ENCODE data around the gene TMEM59L.

The TMEM59L gene

GRCh38 chr19:18658366-18658855, 45.7 kb downstream of the TMEM59L start:
- DNase-seq (ENCODE audit: low spot score), result no peak

GRCh38 chr19:18659281-18660050, 46.8 kb downstream of the TMEM59L start:
- DNase-seq (ENCODE audit: low spot score), result no peak

GRCh38 chr19:18660051-18660910, 47.6 kb downstream of the TMEM59L start:
- DNase-seq (ENCODE audit: low spot score), result no peak

GRCh38 chr19:18660939-18661670, 48.4 kb downstream of the TMEM59L start:
- no peak for DNase-seq (ENCODE audit: low spot score)

GRCh38 chr19:18662972-18663732, 50.5 kb downstream of the TMEM59L start:
- no peak for DNase-seq (ENCODE audit: low spot score)

- no peak for DNase-seq (ENCODE audit: low spot score)
These were observed 51.4 kb downstream of the TMEM59L start for GRCh38 chr19:18663940-18664530.

GRCh38 chr19:18665771-18666202, 53.1 kb downstream of the TMEM59L start:
- DNase-seq (ENCODE audit: low spot score), result no peak

GRCh38 chr19:18666317-18666716, 53.6 kb downstream of the TMEM59L start:
- DNase-seq (ENCODE audit: low spot score), result no peak

- no peak for DNase-seq (ENCODE audit: low spot score)
These were observed 54.1 kb downstream of the TMEM59L start for GRCh38 chr19:18666784-18667183.

GRCh38 chr19:18667531-18668251, 55.0 kb downstream of the TMEM59L start:
- no peak for DNase-seq (ENCODE audit: low spot score)

GRCh38 chr19:18668252-18668631, 55.6 kb downstream of the TMEM59L start:
- DNase-seq (ENCODE audit: low spot score), result no peak

- DNase-seq (ENCODE audit: low spot score), result no peak
These were observed 56.3 kb downstream of the TMEM59L start for GRCh38 chr19:18668744-18669523.

- DNase-seq (ENCODE audit: low spot score), result no peak
These were observed 56.8 kb downstream of the TMEM59L start for GRCh38 chr19:18669524-18669817.

- no peak for DNase-seq (ENCODE audit: low spot score)
These were observed 57.2 kb downstream of the TMEM59L start for GRCh38 chr19:18669883-18670282.

GRCh38 chr19:18670312-18670711, 57.6 kb downstream of the TMEM59L start:
- no peak for DNase-seq (ENCODE audit: low spot score)

All from ecto neural progenitor cell (in vitro differentiated cells).